Ascending aorta (tissue), 2 donors: Measurements from ENCODE around the gene HHEX. TPM values are rescaled to one million over a fixed set of nuclear protein-coding genes. Genes with fewer than 3 reads are reported as not detected.

Experiments
- DNase-seq, 2 donors: peaks; one replicate each; pipeline ENCODE4 v3.0.0-alpha.2; 2019; ENCODE audit warnings: low spot score in 2 of 2
- H3K27ac ChIP-seq, 2 donors: fragments of 200-600 bp; sonication (generic); one replicate each; pipeline ENCODE4 v1.5.1; 2016 to 2017; ENCODE audit warnings: mild to moderate bottlenecking in 1 of 2
- H3K27me3 ChIP-seq: fragments of 200-600 bp; sonication (generic); one replicate; pipeline ENCODE4 v1.5.1; 2017
- H3K36me3 ChIP-seq, 2 donors: fragments of 200-600 bp; sonication (generic); one replicate each; pipeline ENCODE4 v1.5.1; 2016
- H3K4me1 ChIP-seq, 2 donors: fragments of 200-600 bp; sonication (generic); one replicate each; pipeline ENCODE4 v1.5.1; 2016 to 2017; ENCODE audit warnings: mild to moderate bottlenecking in 1 of 2
- H3K4me3 ChIP-seq, 2 donors: fragments of 200-600 bp; sonication (generic); one replicate each; pipeline ENCODE4 v1.5.1; 2016 to 2017; ENCODE audit warnings: mild to moderate bottlenecking in 1 of 2
- H3K9me3 ChIP-seq, 2 donors: fragments of 200-600 bp; sonication (generic); one replicate each; pipeline ENCODE4 v1.5.1; 2016
- CTCF ChIP-seq, 3 experiments: fragments of 200-600 bp in 2 of 3; fragments of 450-650 bp in 1 of 3; sonication (generic) in 2 of 3; IDR thresholded peaks; one replicate each; pipeline ENCODE4 v1.5.1; 2016 to 2019; ENCODE audit warnings: antibody characterized with exemption in 3 of 3, mild to moderate bottlenecking in 1 of 3, moderate library complexity in 1 of 3
- intact Hi-C: fragments of 100-400 bp; cut with DNase I; formaldehyde crosslinking; loops from one replicate; pipeline ENCODE4 v1.15.1; 2023
- total RNA-seq: library from RNA; depleted of rRNA; stranded (reverse); fragments of >200 nt; gene quantifications from one replicate; pipeline ENCODE4 v1.1.0, GENCODE V29; 2016

Gene HHEX
- total RNA-seq, 1 donor from 2014 or later = 18.5 TPM

DNA sequence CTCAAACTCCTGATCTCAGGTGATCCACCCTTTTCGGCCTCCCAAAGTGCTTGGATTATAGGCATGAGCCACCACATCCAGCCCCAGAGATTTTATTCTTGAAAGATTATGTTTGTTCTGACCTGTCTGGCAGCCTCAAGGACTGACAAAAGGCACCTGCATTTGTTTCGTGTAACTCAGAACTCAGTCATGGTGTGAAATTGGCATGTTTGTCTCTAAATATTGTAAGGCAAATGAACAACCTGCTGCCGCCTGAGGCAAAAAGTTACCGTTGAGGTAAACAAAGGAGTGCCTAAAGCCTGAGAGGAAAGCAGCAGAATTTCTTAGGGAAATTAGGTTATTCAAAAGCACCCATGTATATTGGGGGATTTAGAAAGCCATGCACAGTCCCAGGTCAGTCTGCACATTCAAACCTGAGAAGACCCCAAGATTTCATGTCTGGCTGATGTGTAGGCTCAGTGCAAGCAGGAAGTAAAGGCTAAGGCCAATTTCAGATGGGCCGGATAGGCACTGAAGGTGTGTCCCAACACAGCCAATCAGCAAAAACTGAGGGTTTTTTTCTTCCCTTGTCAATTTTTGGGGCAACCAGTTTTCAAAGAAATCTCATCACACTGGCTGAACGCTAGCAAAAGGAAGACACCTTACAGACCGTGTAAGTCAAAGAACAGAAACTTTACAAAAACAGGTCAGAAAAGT lies 33.3 kb upstream of the HHEX start:
- DNase-seq = no peak
- Histone ChIP-seq H3K4me3 (no peak overlapping the region), H3K4me1 (no peaks in the 10 kb centered on the region), H3K36me3 (no peaks in the 10 kb centered on the region), H3K27ac (no peak overlapping the region), H3K9me3 (no peaks in the 10 kb centered on the region), H3K27me3 (no peaks in the 10 kb centered on the region)
- TF ChIP-seq CTCF (IDR thresholded peaks at IDR 0.05) = no peak
- intact Hi-C loops = no loop called here

DNA sequence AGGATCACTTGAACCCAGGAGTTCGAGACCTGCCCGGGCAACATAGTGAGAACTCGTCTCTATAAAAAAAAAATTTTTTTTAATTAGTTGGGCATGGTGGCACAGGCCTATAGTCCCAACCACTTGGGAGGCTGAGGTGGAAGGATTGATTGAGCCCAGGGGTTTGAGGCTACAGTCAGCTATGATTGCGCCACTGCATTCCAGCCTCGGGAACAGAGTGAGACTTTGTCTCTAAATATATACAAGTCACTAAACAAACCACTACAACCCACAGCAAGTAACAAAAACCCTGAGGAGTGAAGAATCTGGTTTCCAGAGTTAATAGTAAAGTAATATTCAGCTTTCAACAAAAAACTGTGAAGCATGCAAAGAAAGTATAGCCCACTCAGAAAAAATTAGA lies 32.7 kb upstream of the HHEX start:
- no peak for TF ChIP-seq CTCF (IDR thresholded peaks at IDR 0.05)
- Histone ChIP-seq H3K27me3 (no peaks in the 10 kb centered on the region), H3K27ac (no peak overlapping the region), H3K36me3 (no peaks in the 10 kb centered on the region), H3K4me1 (no peaks in the 10 kb centered on the region), H3K9me3 (peaks cover 0 to 4% of the 10 kb centered on the region in 2 donors), H3K4me3 (no peak overlapping the region)
- intact Hi-C loops = no loop called here
- no peak for DNase-seq

DNA sequence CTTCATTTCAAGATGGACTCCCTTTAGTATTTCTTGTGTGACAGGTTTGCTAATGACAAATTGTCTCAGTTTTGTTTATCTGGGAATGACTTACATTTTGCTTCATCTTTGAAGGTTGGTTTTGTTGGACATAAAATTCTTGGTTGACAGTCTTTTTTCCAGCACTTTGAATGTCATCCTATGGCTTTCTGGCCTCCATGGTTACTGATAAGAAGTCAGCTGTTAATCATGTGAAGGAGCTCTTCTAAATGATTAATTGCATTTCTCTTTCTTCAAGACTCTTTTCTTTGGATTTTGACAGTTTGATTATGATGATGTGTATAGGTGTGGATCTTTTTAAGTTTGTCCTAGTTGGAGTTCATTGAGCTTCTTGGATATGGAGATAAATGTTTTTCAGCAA lies 26.9 kb upstream of the HHEX start:
- Histone ChIP-seq H3K36me3 (no peaks in the 10 kb centered on the region), H3K27me3 (no peaks in the 10 kb centered on the region), H3K4me3 (no peak overlapping the region), H3K27ac (no peak overlapping the region), H3K4me1 (no peaks in the 10 kb centered on the region), H3K9me3 (peaks cover 10 to 31% of the 10 kb centered on the region in 2 donors)
- no peak for TF ChIP-seq CTCF (IDR thresholded peaks at IDR 0.05)
- intact Hi-C loops = no loop called here
- no peak for DNase-seq

DNA sequence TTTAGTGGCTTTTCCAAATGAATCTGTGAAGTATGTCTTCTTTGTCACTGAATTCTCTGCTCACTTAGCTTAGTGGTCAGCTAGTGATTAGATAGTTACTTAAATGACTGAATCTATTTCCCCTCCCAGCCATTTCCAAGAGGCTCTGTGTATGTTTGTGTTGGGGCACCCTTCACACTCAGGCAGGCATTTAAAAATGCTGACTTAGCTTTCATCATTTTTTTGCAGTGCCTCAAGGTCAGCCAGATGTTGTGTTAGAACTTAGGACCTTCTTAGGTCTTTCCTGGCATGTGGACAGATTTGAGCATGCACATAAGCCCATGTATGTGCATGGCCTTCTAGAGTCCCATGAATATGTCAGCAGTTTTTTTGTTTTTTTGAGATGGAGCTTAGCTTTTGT lies 25.4 kb upstream of the HHEX start:
- no peaks in the 10 kb centered on the region for H3K4me1 ChIP-seq
- H3K36me3 ChIP-seq = no peaks in the 10 kb centered on the region
- no peak for DNase-seq
- H3K4me3 ChIP-seq = no peak overlapping the region
- intact Hi-C loops = no loop called here
- TF ChIP-seq CTCF (IDR thresholded peaks at IDR 0.05) = no peak
- peaks cover 10 to 32% of the 10 kb centered on the region in 2 donors for H3K9me3 ChIP-seq
- H3K27ac ChIP-seq = no peak overlapping the region
- no peaks in the 10 kb centered on the region for H3K27me3 ChIP-seq

DNA sequence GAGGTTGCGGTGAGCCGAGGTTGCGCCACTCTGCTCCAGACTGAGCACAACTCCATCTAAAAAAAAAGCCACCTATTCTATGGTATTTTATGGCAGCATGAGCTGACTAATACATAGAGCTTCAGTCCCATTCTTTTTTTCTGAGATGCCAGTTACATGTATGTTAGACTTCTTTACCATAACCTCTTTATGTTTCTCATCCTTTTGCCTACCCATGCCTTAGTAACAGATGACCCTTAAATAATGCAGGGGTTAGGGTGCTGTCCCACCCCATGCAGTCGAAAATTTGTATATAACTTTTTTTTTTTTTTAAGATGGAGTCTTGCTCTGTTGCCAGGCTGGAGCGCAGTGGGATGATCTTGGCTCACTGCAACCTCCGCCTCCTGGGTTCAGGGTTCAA lies 22.7 kb upstream of the HHEX start:
- Histone ChIP-seq H3K4me3 (no peak overlapping the region), H3K27me3 (no peaks in the 10 kb centered on the region), H3K9me3 (peaks cover 10 to 27% of the 10 kb centered on the region in 2 donors), H3K4me1 (no peaks in the 10 kb centered on the region), H3K36me3 (no peaks in the 10 kb centered on the region), H3K27ac (no peak overlapping the region)
- no peak for DNase-seq
- no peak for TF ChIP-seq CTCF (IDR thresholded peaks at IDR 0.05)
- intact Hi-C loops = no loop called here

GRCh38 chr10:92677708-92678107 lies 12.0 kb upstream of the HHEX start:
- no peak overlapping the region for H3K4me3 ChIP-seq
- H3K27me3 ChIP-seq = no peaks in the 10 kb centered on the region
- H3K9me3 ChIP-seq = no peaks in the 10 kb centered on the region
- H3K4me1 ChIP-seq = no peaks in the 10 kb centered on the region
- H3K27ac ChIP-seq = no peak overlapping the region
- intact Hi-C loops = no loop called here
- H3K36me3 ChIP-seq = no peaks in the 10 kb centered on the region
- no peak for DNase-seq
- no peak for TF ChIP-seq CTCF (IDR thresholded peaks at IDR 0.05)
